PC-3 (cell line): ENCODE results near the gene SKOR2.

Source experiments
- CTCF ChIP-seq: fragments of 300-600 bp; sonication (generic); conservative IDR thresholded peaks from 2 replicates; pipeline ENCODE4 v1.5.1; 2017; ENCODE audit warnings: antibody characterized with exemption, low read depth, mild to moderate bottlenecking, low read length
- EZH2 ChIP-seq: fragments of 300-600 bp; sonication (generic); IDR thresholded peaks from one replicate; pipeline ENCODE4 v1.6.1; 2017; ENCODE audit warnings: antibody characterized with exemption, mild to moderate bottlenecking, low read length; ENCODE audit not compliant: unreplicated experiment

- TF ChIP-seq CTCF (no peak), EZH2 (no peak)
Measured at GRCh38 chr18:47248115-47248603, 3.3 kb downstream of the SKOR2 start.
